K562 (cell line): ENCODE measurements around the gene TSPAN32. TPM values are rescaled to one million over a fixed set of nuclear protein-coding genes. Genes with fewer than 3 reads are reported as not detected.

ENCODE experiments used
- ATAC-seq: fragments of 200-7000 bp; cut with Tn5 transposase; 3 replicates; pipeline ENCODE4 v1.9.1; 2020; ENCODE audit warnings: moderate library complexity
- BruUV-seq: library from RNA; stranded (reverse); fragments of 400-500 nt; replicated peaks from 2 replicates; lab custom pipeline; 2021; lab: Mats Ljungman, UMichigan
- CTCF ChIA-PET: fragments of 300-600 bp; formaldehyde crosslinking; extraction: SDS; loops from one replicate; lab custom pipeline; 2021; ENCODE audit warnings: low intra/inter-chr PET ratio; lab: Yijun Ruan, JAX
- POLR2A ChIA-PET: fragments of 300-600, 350-650 bp; sonication (Branson Sonifier 250); formaldehyde crosslinking; extraction: SDS; loops from one replicate; lab custom pipeline; 2021; ENCODE audit warnings: antibody characterized with exemption, inconsistent platforms; lab: Yijun Ruan, JAX
- DNase-seq, 4 experiments: peaks; one replicate each; pipeline versions ENCODE4 v3.0.0 to v3.0.0-alpha.2; 2011 to 2018; ENCODE audit warnings: low spot score in 3 of 4, mixed read lengths in 3 of 4; ENCODE audit errors: extremely low read depth in 1 of 4
- FAIRE-seq: peaks from 2 replicates; lab custom pipeline; 2011; peaks lifted over from hg19 to GRCh38; lab: Jason Lieb, UNC
- H2AFZ ChIP-seq: 2 replicates; pipeline ENCODE4 v1.6.0; 2011; ENCODE audit warnings: low read depth, low read length, control low read depth, inconsistent platforms
- H3K27ac ChIP-seq: fragments of 200-600 bp; 3 replicates; pipeline ENCODE4 v1.8.0; 2011; ENCODE audit warnings: low read depth, mild to moderate bottlenecking, control low read depth, inconsistent platforms, low read length, moderate library complexity, mixed read lengths; ENCODE audit errors: extremely low read depth
- H3K27me3 ChIP-seq, 2 experiments: fragments of 300-600 bp in 1 of 2; 2 replicates in 1 of 2; 3 replicates in 1 of 2; pipeline versions ENCODE4 v1.6.0 to v1.8.0; 2011; ENCODE audit warnings: inconsistent platforms in 2 of 2, low read length in 2 of 2, mild to moderate bottlenecking in 1 of 2, mixed read lengths in 1 of 2, moderate library complexity in 1 of 2; ENCODE audit not compliant: control insufficient read depth in 2 of 2, insufficient read depth in 2 of 2
- H3K36me3 ChIP-seq: fragments of 300-600 bp; 3 replicates; pipeline ENCODE4 v1.8.0; 2011; ENCODE audit warnings: mild to moderate bottlenecking, low read length, inconsistent platforms; ENCODE audit not compliant: control insufficient read depth, insufficient read depth
- H3K4me1 ChIP-seq, 2 experiments: fragments of 200-600 bp in 1 of 2; replicated peaks in 1 of 2; 2 replicates in 1 of 2; 3 replicates in 1 of 2; pipeline versions ENCODE4 v1.5.1 to v1.8.0; 2011; ENCODE audit warnings: inconsistent platforms in 2 of 2, low read length in 2 of 2, mild to moderate bottlenecking in 1 of 2, mixed read lengths in 1 of 2, moderate library complexity in 1 of 2; ENCODE audit not compliant: control insufficient read depth in 2 of 2, insufficient read depth in 2 of 2
- H3K4me2 ChIP-seq: 2 replicates; pipeline ENCODE4 v1.6.1; 2011; ENCODE audit warnings: low read length, control low read depth, inconsistent platforms, mixed read lengths; ENCODE audit not compliant: insufficient read depth
- H3K4me3 ChIP-seq: fragments of 200-600 bp; sonication (generic), shearing (Covaris generic); 2 replicates; pipeline ENCODE4 v1.5.1; 2016; ENCODE audit warnings: control low read depth, inconsistent platforms
- H3K79me2 ChIP-seq: fragments of 200-600 bp; 3 replicates; pipeline ENCODE4 v1.8.0; 2011; ENCODE audit warnings: low read length, inconsistent platforms; ENCODE audit not compliant: control insufficient read depth, insufficient read depth
- H3K9ac ChIP-seq, 2 experiments: 2 replicates each; pipeline versions ENCODE4 v1.6.0 to v1.6.1; 2011; ENCODE audit warnings: low read depth in 2 of 2, low read length in 2 of 2, control low read depth in 1 of 2, inconsistent platforms in 1 of 2, mild to moderate bottlenecking in 1 of 2, mixed read lengths in 1 of 2; ENCODE audit not compliant: insufficient read depth in 1 of 2
- H3K9me1 ChIP-seq: one replicate; pipeline ENCODE4 v1.6.0; 2011; ENCODE audit warnings: inconsistent platforms, mild to moderate bottlenecking, low read length, moderate library complexity; ENCODE audit not compliant: control insufficient read depth, insufficient read depth
- H3K9me3 ChIP-seq: replicated peaks from 2 replicates; pipeline ENCODE4 v1.5.1; 2011; ENCODE audit warnings: low read depth, low read length, inconsistent platforms; ENCODE audit not compliant: control insufficient read depth, insufficient read depth
- H4K20me1 ChIP-seq: replicated peaks from 2 replicates; pipeline ENCODE4 v1.6.1; 2011; ENCODE audit warnings: low read length, inconsistent platforms, mixed read lengths; ENCODE audit not compliant: control insufficient read depth, insufficient read depth
- BCOR ChIP-seq: fragments of 450-650 bp; IDR thresholded peaks from 2 replicates; pipeline ENCODE4 v1.6.1; 2016
- ZBTB49 ChIP-seq: sonication (generic); formaldehyde crosslinking; IDR thresholded peaks from 2 replicates; pipeline ENCODE4 v1.8.0; 2022; ENCODE audit warnings: missing genetic modification reagents, mild to moderate bottlenecking, borderline replicate concordance
- WGBS: fragments of 100-300 bp; shearing (Covaris generic); methylation state at CpG from one replicate; pipeline ENCODE4 v1.1.6; 2016; ENCODE audit warnings: low coverage, mixed read lengths; ENCODE audit not compliant: insufficient coverage; ENCODE audit errors: missing lambda C conversion rate; 5-methylcytosine and 5-hydroxymethylcytosine counted together
- in situ Hi-C: fragments of 300-500 bp; cut with MboI; formaldehyde crosslinking; loops from 4 replicates; pipeline ENCODE4 v1.15.0; 2018; ENCODE audit warnings: inconsistent platforms, mixed read lengths
- intact Hi-C: fragments of 100-400 bp; cut with micrococcal nuclease; formaldehyde crosslinking; loops from 2 replicates; pipeline ENCODE4 v1.14.2; 2022
- polyA plus RNA-seq, 8 experiments: library from polyadenylated mRNA; depleted of rRNA in 4 of 8; stranded (reverse) in 5 of 8; unstranded in 3 of 8; fragments of >200 nt; fragmentation: Nextera tagmentation in 2 of 8; fragmentation: Illumina TruSeq in 1 of 8; extraction: Ambion mirVana in 2 of 8; extraction: Trizol in 1 of 8; gene quantifications; 2 replicates each; pipeline versions ENCODE4 v1.2.1 to v1.2.3, GENCODE V29; 2011 to 2014; ENCODE audit warnings: inconsistent platforms in 1 of 8, missing spikeins in 1 of 8
- total RNA-seq, 7 experiments: library from RNA; depleted of rRNA in 6 of 7; stranded (reverse); fragments of >200 nt in 6 of 7; fragmentation: Illumina TruSeq in 2 of 7; extraction: Trizol in 2 of 7; gene quantifications; 2 replicates each; pipeline versions ENCODE4 v1.2.1 to v1.2.3, GENCODE V29; 2011 to 2021; ENCODE audit warnings: low replicate concordance in 1 of 7

TSPAN32 gene
- total and polyA plus RNA-seq, 9 of the 15 experiments (the other 6 are each of a cell fraction or from before 2014, with no cell fraction given), result 0.21 to 7.3 (median 2.6) TPM

- Histone ChIP-seq H3K36me3 (no peaks in the 10 kb centered on the region), H3K9me3 (no peaks in the 10 kb centered on the region)
- no peak for DNase-seq
Measured at GRCh38 chr11:2318707-2319106, 16.9 kb downstream of the TSPAN32 start.

More at GRCh38 chr11:2318707-2319106, 16.9 kb downstream of the TSPAN32 start:
- H3K27me3 ChIP-seq, result peaks cover 21 to 53% of the 10 kb centered on the region in 2 experiments; a peak in 4 of 5 replicates
- in situ Hi-C loops (no loop called here), intact Hi-C loops (no loop called here)
- no peaks in the 10 kb centered on the region for H4K20me1 ChIP-seq
- peaks cover 0 to 28% of the 10 kb centered on the region in 2 experiments; a peak in 2 of 5 replicates for H3K4me1 ChIP-seq
- no peak overlapping the region for H2AFZ ChIP-seq
- BruUV-seq, result no TSS peak
- no peak for FAIRE-seq
- WGBS, result 22% methylated on average over 7 of the region's 7 CpGs
- TF ChIP-seq ZBTB49 (CRISPR knock-in tag), result peak; percentile 6; the same call in 1 of the 2 replicates
- TF ChIP-seq BCOR, result no peak
- H3K4me2 ChIP-seq, result no peak overlapping the region
- ChIA-PET CTCF (no interaction called here), POLR2A (interaction anchor here (1.1 kb wide), 1 partner anchor 9 kb away, joined by 6 read pairs; no protein-coding TSS in a partner anchor)
- no peak for ATAC-seq
- H3K9me1 ChIP-seq, result no peaks in the 10 kb centered on the region
- H3K79me2 ChIP-seq, result no peaks in the 10 kb centered on the region
- no peak overlapping the region for H3K27ac ChIP-seq
- no peak overlapping the region for H3K4me3 ChIP-seq
- no peak overlapping the region for H3K9ac ChIP-seq
